GM12878 (cell line): ENCODE results near the gene EHD4.

ENCODE experiments used
- CTCF ChIP-seq, 3 experiments: IDR thresholded peaks in 2 of 3; conservative IDR thresholded peaks in 1 of 3; 2 replicates each; pipeline ENCODE4 v1.5.1; 2011; ENCODE audit warnings: low read depth in 3 of 3, low read length in 3 of 3, mild to moderate bottlenecking in 3 of 3, control low read depth in 2 of 3, moderate library complexity in 2 of 3, inconsistent platforms in 1 of 3, mixed read lengths in 1 of 3; ENCODE audit not compliant: control insufficient read depth in 2 of 3, insufficient read depth in 1 of 3; ENCODE audit errors: extremely low read depth in 1 of 3
- ESRRA ChIP-seq: IDR thresholded peaks from 2 replicates; pipeline ENCODE4 v1.6.1; 2012; ENCODE audit warnings: mild to moderate bottlenecking, low read length, improper control_type of control experiment
- FOXK2 ChIP-seq: fragments of 450-650 bp; IDR thresholded peaks from 2 replicates; pipeline ENCODE4 v1.6.1; 2017; ENCODE audit warnings: mild to moderate bottlenecking, moderate library complexity
- MAX ChIP-seq: IDR thresholded peaks from 2 replicates; pipeline ENCODE4 v1.6.1; 2012; ENCODE audit warnings: low read depth, low read length, improper control_type of control experiment
- MYC ChIP-seq: IDR thresholded peaks from 2 replicates; pipeline ENCODE4 v1.6.1; 2011; ENCODE audit warnings: mild to moderate bottlenecking, low read length, moderate library complexity, inconsistent platforms; ENCODE audit not compliant: insufficient read depth, insufficient replicate concordance, insufficient read length, severe bottlenecking
- NFIC ChIP-seq: IDR thresholded peaks from 2 replicates; pipeline ENCODE4 v1.6.1; 2012; ENCODE audit warnings: low read depth, mild to moderate bottlenecking, inconsistent platforms, low read length, moderate library complexity
- POLR2A ChIP-seq: IDR thresholded peaks from 2 replicates; pipeline ENCODE4 v1.6.1; 2011; ENCODE audit warnings: low read depth, mild to moderate bottlenecking, low read length
- RFX5 ChIP-seq: IDR thresholded peaks from 2 replicates; pipeline ENCODE4 v1.6.1; 2011; ENCODE audit warnings: low read depth, low read length, improper control_type of control experiment
- SP1 ChIP-seq: IDR thresholded peaks from one replicate; pipeline ENCODE4 v1.6.1; 2011; ENCODE audit warnings: low read depth, low read length
- TF ChIP-seq, protein P1 (sequence below): IDR thresholded peaks from 2 replicates; pipeline ENCODE4 v1.6.1; 2012; ENCODE audit warnings: mild to moderate bottlenecking, low read depth, low read length
- TF ChIP-seq, protein P2 (sequence below): IDR thresholded peaks from 2 replicates; pipeline ENCODE4 v1.6.1; 2012; ENCODE audit warnings: low read depth, low read length, improper control_type of control experiment

GRCh38 chr15:42011074-42011473, 38.7 kb upstream of the EHD4 start:
- TF ChIP-seq CTCF (IDR thresholded peaks at IDR 0.05 in 2 of 3, conservative IDR thresholded peaks at IDR 0.05 in 1 of 3; ENCODE audit: control insufficient read depth in 2 of 3, extremely low read depth in 1 of 3, insufficient read depth in 1 of 3, low read depth in 3 of 3, low read length in 3 of 3), result no peak
- no peak for TF ChIP-seq NFIC
- TF ChIP-seq, protein P1, sequence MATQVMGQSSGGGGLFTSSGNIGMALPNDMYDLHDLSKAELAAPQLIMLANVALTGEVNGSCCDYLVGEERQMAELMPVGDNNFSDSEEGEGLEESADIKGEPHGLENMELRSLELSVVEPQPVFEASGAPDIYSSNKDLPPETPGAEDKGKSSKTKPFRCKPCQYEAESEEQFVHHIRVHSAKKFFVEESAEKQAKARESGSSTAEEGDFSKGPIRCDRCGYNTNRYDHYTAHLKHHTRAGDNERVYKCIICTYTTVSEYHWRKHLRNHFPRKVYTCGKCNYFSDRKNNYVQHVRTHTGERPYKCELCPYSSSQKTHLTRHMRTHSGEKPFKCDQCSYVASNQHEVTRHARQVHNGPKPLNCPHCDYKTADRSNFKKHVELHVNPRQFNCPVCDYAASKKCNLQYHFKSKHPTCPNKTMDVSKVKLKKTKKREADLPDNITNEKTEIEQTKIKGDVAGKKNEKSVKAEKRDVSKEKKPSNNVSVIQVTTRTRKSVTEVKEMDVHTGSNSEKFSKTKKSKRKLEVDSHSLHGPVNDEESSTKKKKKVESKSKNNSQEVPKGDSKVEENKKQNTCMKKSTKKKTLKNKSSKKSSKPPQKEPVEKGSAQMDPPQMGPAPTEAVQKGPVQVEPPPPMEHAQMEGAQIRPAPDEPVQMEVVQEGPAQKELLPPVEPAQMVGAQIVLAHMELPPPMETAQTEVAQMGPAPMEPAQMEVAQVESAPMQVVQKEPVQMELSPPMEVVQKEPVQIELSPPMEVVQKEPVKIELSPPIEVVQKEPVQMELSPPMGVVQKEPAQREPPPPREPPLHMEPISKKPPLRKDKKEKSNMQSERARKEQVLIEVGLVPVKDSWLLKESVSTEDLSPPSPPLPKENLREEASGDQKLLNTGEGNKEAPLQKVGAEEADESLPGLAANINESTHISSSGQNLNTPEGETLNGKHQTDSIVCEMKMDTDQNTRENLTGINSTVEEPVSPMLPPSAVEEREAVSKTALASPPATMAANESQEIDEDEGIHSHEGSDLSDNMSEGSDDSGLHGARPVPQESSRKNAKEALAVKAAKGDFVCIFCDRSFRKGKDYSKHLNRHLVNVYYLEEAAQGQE, result no peak
- no peak for TF ChIP-seq SP1
- TF ChIP-seq, protein P2, sequence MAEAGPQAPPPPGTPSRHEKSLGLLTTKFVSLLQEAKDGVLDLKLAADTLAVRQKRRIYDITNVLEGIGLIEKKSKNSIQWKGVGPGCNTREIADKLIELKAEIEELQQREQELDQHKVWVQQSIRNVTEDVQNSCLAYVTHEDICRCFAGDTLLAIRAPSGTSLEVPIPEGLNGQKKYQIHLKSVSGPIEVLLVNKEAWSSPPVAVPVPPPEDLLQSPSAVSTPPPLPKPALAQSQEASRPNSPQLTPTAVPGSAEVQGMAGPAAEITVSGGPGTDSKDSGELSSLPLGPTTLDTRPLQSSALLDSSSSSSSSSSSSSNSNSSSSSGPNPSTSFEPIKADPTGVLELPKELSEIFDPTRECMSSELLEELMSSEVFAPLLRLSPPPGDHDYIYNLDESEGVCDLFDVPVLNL, result no peak
- no peak for TF ChIP-seq POLR2A
- no peak for TF ChIP-seq RFX5
- TF ChIP-seq MYC, result no peak
- TF ChIP-seq ESRRA, result no peak
- no peak for TF ChIP-seq MAX
- TF ChIP-seq FOXK2, result no peak
